Stomach smooth muscle (tissue), 2 donors: ENCODE measurements around the gene RNASEH2A.
"Not testable (repeated sequence)": the region's sequence is repeated elsewhere in the genome, so short reads cannot be mapped to it uniquely, and the experiment has no call there.

ENCODE experiments used
- H3K27ac ChIP-seq: one replicate; pipeline ENCODE4 v1.7.0; 2013; ENCODE audit warnings: mild to moderate bottlenecking, low read length, inconsistent platforms
- H3K27me3 ChIP-seq, 2 donors: one replicate each; pipeline ENCODE4 v1.7.0; 2013; ENCODE audit warnings: low read length in 2 of 2; ENCODE audit not compliant: insufficient read depth in 2 of 2, control insufficient read depth in 1 of 2
- H3K36me3 ChIP-seq, 2 donors: one replicate each; pipeline ENCODE4 v1.7.0; 2013; ENCODE audit warnings: low read length in 2 of 2; ENCODE audit not compliant: control insufficient read depth in 2 of 2, insufficient read depth in 2 of 2
- H3K4me1 ChIP-seq: one replicate; pipeline ENCODE4 v1.7.0; 2013; ENCODE audit warnings: low read length; ENCODE audit not compliant: control insufficient read depth, insufficient read depth
- H3K4me3 ChIP-seq, 2 donors: one replicate each; pipeline ENCODE4 v1.7.0; 2013; ENCODE audit warnings: low read length in 2 of 2
- H3K9ac ChIP-seq, 2 donors: one replicate each; pipeline ENCODE4 v1.7.0; 2013; ENCODE audit warnings: low read length in 2 of 2, mild to moderate bottlenecking in 1 of 2
- H3K9me3 ChIP-seq, 2 donors: one replicate each; pipeline ENCODE4 v1.7.0; 2013; ENCODE audit warnings: low read length in 2 of 2; ENCODE audit not compliant: control insufficient read depth in 2 of 2
- donor health status: healthy.
- donor health status: Pancreatic carcinoma.

RNASEH2A gene

DNA sequence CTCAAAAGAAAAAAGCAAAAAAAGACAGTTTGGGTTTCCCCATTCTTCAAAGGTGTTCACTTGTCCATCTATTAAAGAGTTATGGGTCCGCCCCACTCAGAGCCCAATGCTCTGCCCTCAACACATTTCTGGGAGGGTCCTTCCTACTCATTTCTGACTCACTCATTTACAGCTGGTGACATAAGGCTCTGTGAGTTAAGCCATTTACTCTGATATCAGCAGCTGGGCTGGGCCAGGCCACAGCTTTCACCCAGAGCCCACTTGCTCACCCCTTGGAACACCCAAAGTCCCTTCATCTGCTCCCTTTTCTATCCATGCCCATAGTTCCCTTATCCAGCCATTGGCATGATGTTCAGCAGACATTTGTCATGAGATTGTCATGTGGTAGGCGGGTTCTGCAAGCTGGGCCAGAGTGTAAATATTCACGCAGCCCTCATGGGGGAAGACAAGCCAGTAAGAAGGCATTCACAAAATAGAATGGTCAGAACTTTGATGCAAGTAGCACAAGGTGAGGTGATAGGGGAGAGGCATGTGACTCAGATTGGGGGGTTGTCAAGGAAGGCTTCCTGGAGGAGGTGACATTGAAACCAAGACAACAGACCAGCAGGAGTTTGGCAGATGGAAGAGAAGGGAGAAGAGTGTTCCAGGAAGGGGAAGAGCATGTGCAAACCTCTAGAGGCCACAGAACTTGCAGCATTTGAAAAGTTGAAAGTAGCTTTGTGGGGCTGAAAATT, 37.8 kb downstream of the RNASEH2A start:
- peaks cover 49 to 50% of the 10 kb centered on the region in 2 donors for H3K27me3 ChIP-seq
- no peak overlapping the region for H3K9ac ChIP-seq
- peaks cover 16% of the 10 kb centered on the region for H3K4me1 ChIP-seq
- no peaks in the 10 kb centered on the region for H3K9me3 ChIP-seq
- H3K4me3 ChIP-seq: no peak overlapping the region
- H3K36me3 ChIP-seq: no peaks in the 10 kb centered on the region
- H3K27ac ChIP-seq: no peak overlapping the region

DNA sequence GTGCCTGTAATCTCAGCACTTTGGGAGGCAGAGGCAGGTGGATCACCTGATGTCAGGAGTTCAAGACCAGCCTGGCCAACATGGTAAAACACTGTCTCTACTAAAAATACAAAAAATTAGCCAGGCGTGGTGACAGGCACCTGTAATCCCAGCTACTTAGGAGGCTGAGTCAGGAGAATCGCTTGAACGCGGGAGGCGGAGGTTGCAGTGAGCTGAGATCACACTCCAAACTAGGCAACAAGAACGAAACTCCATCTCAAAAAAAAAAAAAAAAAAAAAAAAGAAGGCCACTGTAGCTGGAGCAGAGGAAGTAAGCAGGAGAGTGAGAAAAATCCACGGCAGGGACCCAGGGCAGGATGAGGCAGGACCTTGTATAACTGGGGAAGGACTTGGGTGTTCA, 40.2 kb downstream of the RNASEH2A start:
- peaks cover 26% of the 10 kb centered on the region in 2 donors for H3K27me3 ChIP-seq

DNA sequence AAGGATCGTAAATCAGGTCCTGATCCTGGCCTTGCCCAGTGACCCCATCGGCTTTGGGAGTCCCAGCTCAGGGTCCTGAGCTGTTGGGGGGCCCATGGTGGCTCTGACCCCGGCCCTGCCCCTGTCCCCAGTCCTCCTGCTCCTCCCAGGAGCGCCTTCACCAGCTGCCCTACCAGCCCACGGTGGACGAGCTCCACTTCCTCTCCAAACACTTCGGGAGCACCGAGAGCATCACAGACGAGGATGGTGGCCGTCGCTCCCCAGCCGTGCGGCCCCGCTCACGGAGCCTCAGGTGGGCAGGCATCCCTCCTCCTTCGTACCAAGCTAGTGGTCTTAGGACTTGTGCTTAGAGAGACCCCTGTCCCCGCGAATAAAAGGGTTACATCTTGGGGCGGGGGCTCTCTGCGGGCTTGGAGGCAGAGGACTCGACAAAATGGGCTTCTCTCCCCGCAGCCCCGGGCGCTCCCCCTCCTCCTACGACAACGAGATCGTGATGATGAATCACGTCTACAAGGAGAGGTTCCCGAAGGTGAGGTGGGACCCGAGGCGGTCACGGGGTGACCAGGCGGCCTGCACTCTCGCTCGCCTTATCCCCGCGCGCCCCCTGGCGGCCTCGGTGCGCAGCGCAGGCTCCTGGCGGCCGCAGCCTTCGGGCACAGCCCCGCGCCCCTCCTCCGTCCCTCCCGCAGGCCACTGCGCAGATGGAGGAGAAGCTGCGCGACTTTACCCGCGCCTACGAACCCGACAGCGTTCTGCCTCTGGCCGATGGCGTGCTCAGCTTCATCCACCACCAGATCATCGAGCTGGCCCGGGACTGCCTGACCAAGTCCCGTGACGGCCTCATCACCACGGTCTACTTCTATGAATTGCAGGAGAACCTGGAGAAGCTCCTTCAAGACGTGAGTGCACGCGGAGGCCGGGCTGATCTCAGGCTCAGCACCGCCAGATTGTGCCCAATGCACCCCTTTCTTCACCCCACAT, 41.1 kb downstream of the RNASEH2A start:
- H3K27me3 ChIP-seq: peaks cover 19 to 20% of the 10 kb centered on the region in 2 donors
- H3K4me3 ChIP-seq: peak overlapping the region in 1 of 2 donors; percentile 68
- H3K4me1 ChIP-seq: peaks cover 10% of the 10 kb centered on the region
- H3K27ac ChIP-seq: no peak overlapping the region
- no peaks in the 10 kb centered on the region for H3K9me3 ChIP-seq
- no peaks in the 10 kb centered on the region for H3K36me3 ChIP-seq
- peak overlapping the region in 1 of 2 donors; percentile 51 for H3K9ac ChIP-seq

More for the DNA sequence above, 40.2 kb downstream of the RNASEH2A start:
- H3K27ac ChIP-seq, H3K36me3 ChIP-seq, H3K4me1 ChIP-seq, H3K9me3 ChIP-seq, H3K4me3 ChIP-seq, H3K9ac ChIP-seq: not testable (repeated sequence)

DNA sequence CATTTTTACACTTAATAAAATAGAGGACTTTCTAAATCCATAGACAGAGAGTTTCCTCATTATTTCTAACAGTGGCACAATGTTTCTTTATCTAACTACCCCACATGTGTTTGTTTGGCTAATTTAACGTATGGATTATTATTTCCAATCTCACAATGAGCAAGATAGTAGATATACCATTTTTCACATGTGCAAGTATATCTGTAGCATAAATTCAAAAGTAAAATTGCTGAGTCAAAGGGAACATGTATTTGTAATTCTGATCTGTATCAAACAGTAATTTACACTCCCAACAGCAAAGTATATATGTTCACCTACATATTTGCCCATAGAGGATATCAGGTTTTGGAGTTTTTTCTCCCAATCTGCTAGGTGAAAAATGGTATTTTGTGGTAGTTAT, 50.3 kb downstream of the RNASEH2A start:
- no peak overlapping the region for H3K27ac ChIP-seq
- no peaks in the 10 kb centered on the region for H3K9me3 ChIP-seq
- H3K4me1 ChIP-seq: no peaks in the 10 kb centered on the region
- H3K9ac ChIP-seq: no peak overlapping the region
- no peaks in the 10 kb centered on the region for H3K36me3 ChIP-seq
- no peak overlapping the region for H3K4me3 ChIP-seq
- no peaks in the 10 kb centered on the region for H3K27me3 ChIP-seq

DNA sequence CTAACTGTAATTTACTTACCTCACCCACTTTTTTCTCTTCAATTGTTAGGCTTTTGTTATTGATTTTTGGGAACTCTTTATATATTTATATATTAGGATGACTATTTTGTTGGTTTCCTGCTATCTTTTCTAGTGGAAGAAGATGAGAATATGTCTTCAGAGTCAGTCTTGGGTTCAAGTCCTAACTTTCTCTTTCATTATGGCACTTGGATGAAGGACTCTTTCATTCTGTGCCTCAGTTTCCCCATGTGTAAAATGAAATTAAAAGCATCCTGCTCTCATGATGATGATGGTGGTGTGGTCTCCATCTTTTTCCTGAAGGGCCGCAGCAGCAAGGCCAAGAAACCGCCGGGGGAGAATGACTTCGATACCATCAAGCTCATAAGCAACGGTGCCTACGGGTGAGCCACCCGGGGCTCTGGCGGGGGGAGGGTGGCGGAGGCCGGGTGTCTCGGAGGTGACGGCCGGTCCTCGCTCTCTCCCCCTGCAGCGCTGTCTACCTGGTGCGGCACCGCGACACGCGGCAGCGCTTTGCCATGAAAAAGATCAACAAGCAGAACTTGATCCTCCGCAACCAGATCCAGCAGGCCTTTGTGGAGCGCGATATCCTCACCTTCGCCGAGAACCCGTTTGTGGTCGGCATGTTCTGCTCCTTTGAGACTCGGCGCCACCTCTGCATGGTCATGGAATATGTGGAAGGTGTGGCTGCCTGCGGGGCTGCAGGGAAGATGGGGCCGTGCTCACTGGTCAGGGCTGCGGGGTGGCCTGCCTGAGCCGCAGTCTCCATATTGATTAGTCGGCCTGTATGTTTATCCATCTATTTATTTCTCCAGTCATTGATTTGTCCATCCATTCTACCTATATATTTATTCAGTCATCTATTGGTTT, 51.9 kb downstream of the RNASEH2A start:
- Histone ChIP-seq H3K9ac (no peak overlapping the region), H3K27ac (no peak overlapping the region), H3K9me3 (no peaks in the 10 kb centered on the region), H3K27me3 (no peaks in the 10 kb centered on the region), H3K4me3 (no peak overlapping the region), H3K4me1 (no peaks in the 10 kb centered on the region), H3K36me3 (no peaks in the 10 kb centered on the region)

DNA sequence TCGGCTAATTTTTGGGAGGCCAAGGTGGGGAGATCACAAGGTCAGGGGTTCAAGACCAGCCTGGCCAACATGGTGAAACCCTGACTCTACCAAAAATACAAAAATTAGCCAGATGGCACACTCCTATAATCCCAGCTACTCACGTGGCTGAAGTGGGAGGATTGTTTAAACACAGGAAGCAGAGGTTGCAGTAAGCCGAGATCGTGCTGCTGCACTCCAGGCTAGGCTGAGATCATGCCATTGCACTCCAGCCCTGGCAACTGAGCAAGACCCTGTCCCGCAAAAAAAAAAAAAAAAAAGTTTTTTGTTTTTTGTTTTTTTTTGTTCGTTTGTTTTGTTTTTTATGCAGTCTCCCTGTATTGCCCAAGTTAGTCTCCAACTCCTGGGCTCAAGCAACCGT, 53.2 kb downstream of the RNASEH2A start:
- H3K4me3 ChIP-seq: no peak overlapping the region
- peaks cover 0 to 2% of the 10 kb centered on the region in 2 donors for H3K27me3 ChIP-seq
- H3K4me1 ChIP-seq: no peaks in the 10 kb centered on the region
- H3K9ac ChIP-seq: no peak overlapping the region
- no peaks in the 10 kb centered on the region for H3K36me3 ChIP-seq
- no peak overlapping the region for H3K27ac ChIP-seq
- no peaks in the 10 kb centered on the region for H3K9me3 ChIP-seq
